Mucosa of rectum (tissue), 2 donors: ENCODE measurements around the gene SIK3.
"Not testable (repeated sequence)": the region's sequence is repeated elsewhere in the genome, so short reads cannot be mapped to it uniquely, and the experiment has no call there.

ENCODE experiments used
- H3K27ac ChIP-seq, 2 donors: one replicate each; pipeline ENCODE4 v1.7.0; 2013; ENCODE audit warnings: inconsistent platforms in 2 of 2, low read depth in 2 of 2, low read length in 2 of 2
- H3K27me3 ChIP-seq, 2 donors: one replicate each; pipeline ENCODE4 v1.7.0; 2013; ENCODE audit warnings: low read length in 2 of 2; ENCODE audit not compliant: control insufficient read depth in 2 of 2, insufficient read depth in 2 of 2
- H3K36me3 ChIP-seq, 2 donors: one replicate each; pipeline ENCODE4 v1.7.0; 2013; ENCODE audit warnings: low read length in 2 of 2; ENCODE audit not compliant: control insufficient read depth in 2 of 2, insufficient read depth in 2 of 2
- H3K4me1 ChIP-seq, 2 donors: one replicate each; pipeline ENCODE4 v1.7.0; 2013; ENCODE audit warnings: low read length in 2 of 2, mild to moderate bottlenecking in 1 of 2; ENCODE audit not compliant: control insufficient read depth in 2 of 2, insufficient read depth in 2 of 2
- H3K4me3 ChIP-seq, 2 donors: one replicate each; pipeline ENCODE4 v1.7.0; 2013; ENCODE audit warnings: low read length in 2 of 2
- H3K9ac ChIP-seq, 2 donors: one replicate each; pipeline ENCODE4 v1.7.0; 2013; ENCODE audit warnings: low read length in 2 of 2, low read depth in 1 of 2, mild to moderate bottlenecking in 1 of 2
- H3K9me3 ChIP-seq, 2 donors: one replicate each; pipeline ENCODE4 v1.7.0; 2013; ENCODE audit warnings: low read length in 2 of 2; ENCODE audit not compliant: control insufficient read depth in 2 of 2
- donor health status: healthy.
- donor health status: Normal muscosa, but diverticular disease.

Gene SIK3

DNA sequence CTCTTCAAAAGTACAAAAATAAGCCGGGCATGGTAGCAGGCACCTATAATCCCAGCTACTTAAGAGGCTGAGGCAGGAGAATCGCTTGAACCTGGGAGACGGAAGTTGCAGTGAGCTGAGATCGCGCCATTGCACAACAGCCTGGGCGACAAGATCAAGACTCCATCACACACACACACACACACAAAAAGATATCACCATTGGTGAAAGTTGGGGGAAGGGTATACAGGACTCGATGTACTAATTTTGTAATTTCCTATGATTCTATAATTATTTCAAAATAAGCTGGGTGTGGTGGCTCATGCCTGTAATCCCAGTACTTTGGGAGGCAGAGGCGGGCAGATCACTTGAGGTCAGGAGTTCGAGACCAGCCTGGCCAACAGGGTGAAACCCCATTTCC is 48.1 kb downstream of the SIK3 start:
- not testable (repeated sequence) for H3K27ac ChIP-seq

GRCh38 chr11:117046627-117047026 is 51.6 kb downstream of the SIK3 start:
- not testable (repeated sequence) for H3K9me3 ChIP-seq, H3K27me3 ChIP-seq, H3K4me3 ChIP-seq, H3K9ac ChIP-seq, H3K27ac ChIP-seq, H3K36me3 ChIP-seq
- H3K4me1 ChIP-seq: peaks cover 9 to 12% of the 10 kb centered on the region in 2 donors

More for the DNA sequence above, 48.1 kb downstream of the SIK3 start:
- not testable (repeated sequence) for H3K9ac ChIP-seq, H3K9me3 ChIP-seq, H3K36me3 ChIP-seq, H3K27me3 ChIP-seq, H3K4me3 ChIP-seq
- peaks cover 3 to 10% of the 10 kb centered on the region in 2 donors for H3K4me1 ChIP-seq

- Histone ChIP-seq H3K27ac (no peak overlapping the region), H3K4me3 (no peak overlapping the region), H3K36me3 (no peaks in the 10 kb centered on the region), H3K9me3 (no peaks in the 10 kb centered on the region), H3K9ac (no peak overlapping the region), H3K4me1 (peaks cover 9 to 12% of the 10 kb centered on the region in 2 donors), H3K27me3 (no peaks in the 10 kb centered on the region)
Observed at GRCh38 chr11:117045956-117046355, 52.3 kb downstream of the SIK3 start.

DNA sequence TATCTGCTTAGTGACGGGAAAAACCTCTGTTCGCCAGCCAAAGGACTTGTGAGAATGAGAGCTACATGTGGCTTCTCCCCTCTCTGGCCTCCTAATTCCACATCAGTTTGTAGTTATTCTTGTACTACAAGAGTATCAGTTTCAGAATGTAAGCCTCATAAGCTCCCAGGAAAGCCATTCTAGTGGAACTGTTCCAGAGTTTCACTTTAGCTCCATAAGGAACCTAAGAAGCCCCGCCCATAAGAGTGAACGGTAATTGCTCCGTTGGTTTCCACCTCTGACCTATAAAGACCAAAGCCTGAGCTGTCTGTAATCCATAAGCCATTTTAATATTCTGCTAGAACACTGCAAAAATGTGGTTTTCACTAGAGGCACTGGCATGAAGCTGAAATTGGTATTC is 53.0 kb downstream of the SIK3 start:
- Histone ChIP-seq H3K27ac (peak overlapping the region in 1 of 2 donors; percentile 23), H3K27me3 (no peaks in the 10 kb centered on the region), H3K4me1 (peaks cover 9 to 12% of the 10 kb centered on the region in 2 donors), H3K36me3 (no peaks in the 10 kb centered on the region), H3K9ac (no peak overlapping the region), H3K4me3 (peak overlapping the region; percentile 21 to 48), H3K9me3 (no peaks in the 10 kb centered on the region)

DNA sequence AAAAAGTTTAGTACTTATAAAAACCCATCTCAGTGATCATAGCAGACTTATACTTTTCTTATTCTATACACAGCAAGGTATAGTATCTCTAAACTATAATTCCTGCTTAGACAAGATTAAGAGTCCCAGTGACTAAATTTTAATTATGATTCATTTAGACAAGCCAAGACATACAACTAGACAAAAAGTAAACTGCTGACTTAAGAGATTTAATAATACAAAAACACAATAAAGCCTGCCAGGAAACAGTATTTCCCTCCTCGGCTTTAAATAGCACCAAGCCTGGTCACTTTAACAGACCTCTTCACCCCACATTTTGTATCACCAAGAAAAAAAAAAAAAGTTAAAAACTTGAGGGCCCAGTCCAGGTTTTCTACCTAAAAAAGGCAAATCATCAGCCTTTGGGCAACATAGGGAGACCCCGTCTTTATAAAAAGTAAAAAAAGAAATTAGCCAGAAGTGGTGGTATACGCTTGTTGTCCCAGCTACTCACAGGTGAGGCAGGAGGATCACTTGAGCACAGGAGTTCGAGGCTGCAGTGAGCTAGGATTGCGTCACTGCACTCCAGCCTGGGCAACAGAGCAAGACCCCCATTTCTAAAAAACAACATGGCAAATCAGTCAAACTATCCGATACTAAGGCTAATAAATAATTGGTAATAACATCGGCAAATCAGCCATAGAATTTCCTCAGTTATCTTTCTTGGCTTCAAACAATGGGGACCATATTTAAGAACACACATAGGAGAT is 53.8 kb downstream of the SIK3 start:
- H3K9ac ChIP-seq: no peak overlapping the region
- H3K36me3 ChIP-seq: no peaks in the 10 kb centered on the region
- H3K27me3 ChIP-seq: no peaks in the 10 kb centered on the region
- no peaks in the 10 kb centered on the region for H3K9me3 ChIP-seq
- peak overlapping the region; percentile 21 to 48 for H3K4me3 ChIP-seq
- H3K27ac ChIP-seq: peak overlapping the region in 1 of 2 donors; percentile 23
- peaks cover 9 to 12% of the 10 kb centered on the region in 2 donors for H3K4me1 ChIP-seq

GRCh38 chr11:117042689-117043088 is 55.5 kb downstream of the SIK3 start:
- no peak overlapping the region for H3K4me3 ChIP-seq
- no peak overlapping the region for H3K9ac ChIP-seq
- H3K27me3 ChIP-seq: no peaks in the 10 kb centered on the region
- no peak overlapping the region for H3K27ac ChIP-seq
- H3K9me3 ChIP-seq: no peaks in the 10 kb centered on the region
- peaks cover 12 to 13% of the 10 kb centered on the region in 2 donors for H3K4me1 ChIP-seq
- H3K36me3 ChIP-seq: no peaks in the 10 kb centered on the region

- Histone ChIP-seq H3K9ac (no peak overlapping the region), H3K36me3 (no peaks in the 10 kb centered on the region), H3K9me3 (no peaks in the 10 kb centered on the region), H3K27ac (no peak overlapping the region), H3K27me3 (no peaks in the 10 kb centered on the region), H3K4me1 (peaks cover 14 to 15% of the 10 kb centered on the region in 2 donors), H3K4me3 (no peak overlapping the region)
Observed at GRCh38 chr11:117039900-117040299, 58.3 kb downstream of the SIK3 start.

DNA sequence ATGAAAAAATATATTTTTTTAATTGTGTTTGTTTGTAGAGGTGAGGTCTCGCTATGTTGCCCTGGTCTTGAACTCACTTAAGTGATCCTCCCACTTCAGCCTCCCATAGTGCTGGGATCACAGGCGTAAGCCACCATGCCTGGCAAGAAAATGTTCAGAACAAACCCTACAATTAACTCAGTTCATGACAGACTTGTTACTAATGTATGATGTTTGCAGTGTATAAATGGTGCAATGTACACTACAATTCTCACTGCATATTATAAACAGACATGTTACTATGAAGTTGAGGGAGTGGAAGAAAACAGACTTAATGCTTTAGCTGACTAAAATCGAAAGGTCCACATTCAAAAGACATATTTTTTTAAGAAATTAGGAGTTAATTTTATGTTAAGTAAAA is 59.0 kb downstream of the SIK3 start:
- no peak overlapping the region for H3K27ac ChIP-seq
- H3K4me1 ChIP-seq: peaks cover 8 to 11% of the 10 kb centered on the region in 2 donors

DNA sequence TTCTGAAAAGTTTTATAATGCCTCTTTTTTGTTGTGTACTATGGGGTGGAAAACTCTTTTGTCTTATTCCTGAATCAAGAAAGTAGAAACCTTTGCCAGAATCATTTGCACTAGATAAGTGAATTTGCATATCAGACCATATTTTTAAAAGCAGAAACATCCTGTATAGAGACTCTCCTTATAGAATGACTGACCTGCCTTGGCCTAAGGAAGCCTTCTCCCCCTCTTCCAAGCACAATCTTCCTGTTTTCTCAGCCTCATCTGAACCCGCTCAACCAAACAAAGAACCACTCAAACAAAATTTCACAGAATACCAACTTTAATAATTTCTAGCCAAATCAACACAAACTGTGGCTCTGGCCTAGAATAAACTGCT is 60.3 kb downstream of the SIK3 start:
- H3K4me1 ChIP-seq: peaks cover 7 to 11% of the 10 kb centered on the region in 2 donors
- H3K9me3 ChIP-seq: no peaks in the 10 kb centered on the region
- H3K36me3 ChIP-seq: no peaks in the 10 kb centered on the region
- no peak overlapping the region for H3K4me3 ChIP-seq
- H3K27ac ChIP-seq: no peak overlapping the region
- no peak overlapping the region for H3K9ac ChIP-seq
- no peaks in the 10 kb centered on the region for H3K27me3 ChIP-seq

More for the DNA sequence above, 59.0 kb downstream of the SIK3 start:
- no peak overlapping the region for H3K4me3 ChIP-seq
- no peaks in the 10 kb centered on the region for H3K36me3 ChIP-seq
- no peaks in the 10 kb centered on the region for H3K9me3 ChIP-seq
- no peak overlapping the region for H3K9ac ChIP-seq
- H3K27me3 ChIP-seq: no peaks in the 10 kb centered on the region

DNA sequence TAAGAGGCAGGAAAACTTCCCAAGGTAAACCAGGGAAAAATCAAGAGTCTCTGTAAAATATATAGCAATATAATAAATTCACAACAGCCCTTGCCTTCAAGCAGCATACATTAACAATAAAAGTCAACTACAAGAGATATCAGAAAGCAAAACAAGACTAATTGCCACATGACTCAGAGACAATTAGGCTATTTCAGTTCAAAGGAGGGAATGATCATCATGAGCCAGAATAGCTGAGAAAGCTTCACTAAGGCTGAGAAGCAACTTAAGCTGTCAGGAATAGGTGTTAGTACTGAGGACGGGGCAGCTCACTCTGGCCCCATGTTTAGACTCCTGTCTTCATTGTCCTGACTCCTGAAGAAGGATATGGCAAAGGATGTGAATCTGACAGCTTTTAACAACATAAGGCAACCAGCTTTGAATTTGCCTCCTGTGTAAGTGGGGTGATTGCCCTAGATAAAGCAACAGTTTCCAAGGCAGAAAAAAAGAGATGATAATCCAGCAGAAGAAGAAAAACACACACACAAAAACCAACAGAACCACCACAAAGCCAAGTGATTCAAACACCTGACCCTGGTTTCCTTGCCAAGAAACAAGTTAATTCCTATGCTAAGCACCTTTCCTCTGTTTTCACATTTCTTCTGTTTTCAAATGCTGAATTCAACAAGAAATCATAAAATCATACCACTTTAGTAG is 60.8 kb downstream of the SIK3 start:
- H3K9ac ChIP-seq: no peak overlapping the region

More for the DNA sequence above, 60.8 kb downstream of the SIK3 start:
- H3K36me3 ChIP-seq: no peaks in the 10 kb centered on the region
- H3K27me3 ChIP-seq: no peaks in the 10 kb centered on the region
- no peaks in the 10 kb centered on the region for H3K9me3 ChIP-seq
- no peak overlapping the region for H3K4me3 ChIP-seq
- peaks cover 7 to 11% of the 10 kb centered on the region in 2 donors for H3K4me1 ChIP-seq
- no peak overlapping the region for H3K27ac ChIP-seq
